Stimulated activated CD8-positive, alpha-beta memory T cell treated with anti-CD3 and anti-CD28 coated beads, Interleukin-7, amount 100 ng/mL, for 24 hours (primary cell): ENCODE measurements around the gene CDCA5.

Experiments
- DNase-seq: peaks from one replicate; pipeline ENCODE4 v3.0.0-alpha.2; 2020; ENCODE audit warnings: low read depth

Gene CDCA5

GRCh38 chr11:65071907-65072630 is 11.8 kb downstream of the CDCA5 start:
- DNase-seq, result no peak

DNA sequence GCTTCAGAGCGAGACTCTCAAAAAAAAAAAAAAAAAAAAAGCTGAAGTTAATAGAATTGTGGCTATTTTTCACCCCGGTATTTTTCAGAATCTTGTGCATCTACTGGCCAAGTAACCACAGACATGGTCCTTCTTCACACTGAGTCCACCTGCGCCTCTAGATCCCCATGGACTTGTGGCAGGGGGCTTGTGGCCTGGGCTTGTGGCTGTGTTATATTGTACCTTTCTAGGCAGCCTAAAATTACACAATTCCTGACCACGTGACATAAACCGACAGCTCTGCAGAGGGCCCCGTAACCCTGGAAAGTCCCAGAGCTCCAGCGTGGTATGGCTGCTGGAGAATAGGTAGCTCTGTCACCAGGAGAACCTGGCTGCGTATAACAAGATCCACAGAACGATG is 14.6 kb downstream of the CDCA5 start:
- no peak for DNase-seq

GRCh38 chr11:65067446-65067845 is 16.4 kb downstream of the CDCA5 start:
- DNase-seq, result no peak

GRCh38 chr11:65066805-65067291 is 17.0 kb downstream of the CDCA5 start:
- no peak for DNase-seq

DNA sequence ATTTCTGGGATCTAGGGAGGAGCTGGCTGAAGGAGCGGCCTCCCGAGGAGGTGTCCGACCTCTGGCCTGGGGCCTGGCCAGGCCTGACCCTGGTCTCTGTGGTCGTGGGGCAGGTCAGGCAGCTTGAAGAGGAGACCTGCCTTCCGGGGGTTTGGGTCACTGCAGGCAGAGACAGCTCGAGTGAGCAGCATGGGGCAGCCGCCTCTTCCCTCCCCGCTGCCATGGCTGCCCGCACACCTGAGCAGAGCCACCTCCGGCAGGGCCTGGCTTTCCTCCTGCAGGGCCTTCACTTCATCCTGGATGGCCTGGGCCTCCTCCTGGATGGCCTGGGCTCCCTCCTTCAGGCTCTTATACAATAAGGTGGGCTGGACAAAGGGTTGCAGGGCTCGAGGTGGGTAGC is 17.5 kb downstream of the CDCA5 start:
- DNase-seq, result no peak

GRCh38 chr11:65065851-65066250 is 18.0 kb downstream of the CDCA5 start:
- DNase-seq, result no peak

DNA sequence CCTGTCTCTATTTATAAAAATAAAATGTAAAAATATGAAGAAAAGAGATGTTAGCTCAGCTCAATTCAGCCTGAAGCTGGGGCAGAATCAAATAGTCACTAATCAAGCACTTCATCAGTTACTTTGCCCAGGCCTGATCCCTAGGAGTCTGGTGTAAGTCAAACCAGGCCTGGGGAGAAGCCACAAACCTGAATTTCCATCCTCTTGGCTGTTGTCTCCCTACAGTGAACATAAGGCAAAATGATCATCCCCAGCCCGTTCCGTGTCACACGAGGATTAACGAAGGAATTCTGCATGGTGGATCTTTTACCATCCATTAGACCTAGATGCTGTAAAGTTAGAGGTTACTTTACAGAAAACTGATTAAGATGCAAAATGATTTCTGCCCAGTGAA is 19.0 kb downstream of the CDCA5 start:
- no peak for DNase-seq

DNA sequence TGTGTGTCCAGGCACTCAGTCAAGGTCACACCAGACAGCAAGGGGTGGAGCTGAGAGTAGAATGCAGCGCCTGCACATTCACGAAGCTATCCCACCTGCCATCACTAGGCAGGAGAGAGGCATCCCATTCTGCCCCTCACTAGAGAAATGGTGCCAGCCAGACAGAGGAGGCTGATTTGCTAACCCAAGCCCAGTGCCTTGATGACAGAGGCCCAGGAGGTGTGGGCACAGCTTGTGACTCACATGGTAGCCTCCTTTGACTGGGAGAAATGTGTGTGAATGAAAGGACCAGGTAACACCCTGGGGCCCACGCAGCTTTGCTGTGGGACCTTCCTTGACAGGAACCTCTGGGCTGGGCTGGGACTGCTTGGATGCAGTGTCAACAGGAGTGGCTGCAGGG is 20.3 kb downstream of the CDCA5 start:
- no peak for DNase-seq

DNA sequence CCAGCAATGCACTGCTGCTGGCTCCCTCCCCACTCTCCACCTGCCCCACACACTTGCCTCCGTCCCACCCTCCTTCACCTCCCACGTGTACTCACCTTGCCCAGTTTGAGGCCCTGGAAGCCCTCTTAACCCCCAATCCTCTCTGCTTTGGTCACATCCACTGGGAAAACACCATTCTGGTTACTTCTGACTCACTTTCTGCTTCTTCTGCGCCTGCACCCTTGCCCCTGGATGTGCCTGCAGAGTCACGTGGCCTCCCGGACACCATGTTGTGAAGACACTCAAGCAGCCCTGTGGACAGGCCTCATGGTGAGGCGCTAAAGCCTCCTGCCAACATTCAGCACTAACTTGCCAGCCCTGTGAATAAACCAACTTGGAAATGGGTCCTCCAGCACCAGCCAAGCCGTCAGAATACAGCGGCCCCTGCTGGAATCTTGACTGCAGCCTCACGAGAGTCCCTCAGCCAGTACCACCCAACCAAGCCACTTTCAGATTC is 22.9 kb downstream of the CDCA5 start:
- DNase-seq, result no peak

DNA sequence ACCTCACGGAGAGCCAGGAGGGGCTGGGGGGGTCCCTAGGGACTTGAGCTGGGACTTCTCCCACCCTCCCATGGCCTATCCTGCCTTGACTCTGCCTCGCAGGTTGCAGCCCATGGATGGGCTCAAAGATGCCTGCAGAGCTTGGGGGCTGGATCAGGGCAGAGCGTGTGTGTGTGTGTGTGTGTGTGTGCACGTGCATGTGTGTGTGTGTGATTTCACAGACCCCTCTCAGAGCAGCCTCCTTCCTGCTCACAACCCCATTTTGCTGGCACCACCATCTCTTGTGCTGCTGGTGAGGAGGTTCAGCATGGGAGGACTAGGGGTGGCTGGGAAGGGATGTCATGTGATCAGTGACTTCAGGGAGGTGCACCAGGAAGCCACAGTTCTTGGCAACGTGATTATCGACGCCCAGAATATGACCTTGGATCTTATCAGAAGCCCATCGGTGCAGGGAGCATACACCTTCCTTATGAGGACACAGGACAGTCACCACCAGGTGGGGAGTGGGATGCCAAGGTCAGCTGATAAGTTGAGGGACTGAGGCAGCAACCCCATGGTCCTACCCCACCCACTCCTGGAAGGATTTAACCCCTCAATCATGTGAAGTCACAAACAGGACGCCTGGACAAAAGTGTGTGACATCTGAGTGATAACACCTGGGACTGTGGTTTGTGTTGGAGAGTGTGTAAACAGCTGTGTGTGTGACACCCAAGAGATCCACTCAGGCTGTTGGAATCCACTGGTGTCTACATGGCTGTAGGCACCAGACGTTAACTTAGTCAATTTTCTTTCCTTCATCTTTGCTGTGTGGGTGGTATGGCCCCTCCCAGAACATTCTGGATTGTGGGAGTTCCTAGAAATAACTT is 23.6 kb downstream of the CDCA5 start:
- DNase-seq, result no peak

GRCh38 chr11:65059523-65059922 is 24.3 kb downstream of the CDCA5 start:
- no peak for DNase-seq

DNA sequence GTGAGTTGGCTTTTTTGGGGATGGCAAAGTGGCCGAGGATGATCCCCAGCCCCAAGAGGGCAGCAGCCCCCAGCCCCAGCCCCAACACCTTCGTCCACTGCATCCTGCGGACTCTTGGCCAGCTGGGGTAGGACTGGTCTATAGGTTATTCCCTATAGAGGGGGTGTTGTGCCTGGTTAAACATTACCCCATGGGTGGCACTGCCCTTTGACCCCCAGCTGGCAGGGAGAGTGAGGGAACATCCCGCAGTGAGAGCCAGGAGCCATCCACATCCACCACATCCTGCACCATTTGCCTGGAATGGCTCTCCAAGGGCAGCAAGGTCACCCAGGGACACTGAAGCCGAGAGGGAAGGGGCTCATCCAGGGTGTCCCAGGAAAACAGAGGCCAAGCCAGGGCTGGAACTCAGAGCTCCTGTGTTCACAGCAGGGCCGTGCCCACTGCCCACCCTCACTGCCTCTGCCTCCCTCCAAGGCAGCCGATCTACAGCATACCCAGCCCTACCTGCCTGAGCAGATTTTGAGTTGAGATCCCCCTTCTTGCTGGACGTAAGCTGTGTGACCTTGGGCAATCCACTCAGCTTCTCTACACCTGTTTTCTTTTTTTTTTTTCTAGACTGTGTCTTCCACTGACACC is 25.3 kb downstream of the CDCA5 start, which contains the start of gene NAALADL1:
TSS of gene NAALADL1 (minus strand) at position 135 of the 636 bp plus-strand sequence. CDS start at position 103, 32 bp downstream.
- no peak for DNase-seq

DNA sequence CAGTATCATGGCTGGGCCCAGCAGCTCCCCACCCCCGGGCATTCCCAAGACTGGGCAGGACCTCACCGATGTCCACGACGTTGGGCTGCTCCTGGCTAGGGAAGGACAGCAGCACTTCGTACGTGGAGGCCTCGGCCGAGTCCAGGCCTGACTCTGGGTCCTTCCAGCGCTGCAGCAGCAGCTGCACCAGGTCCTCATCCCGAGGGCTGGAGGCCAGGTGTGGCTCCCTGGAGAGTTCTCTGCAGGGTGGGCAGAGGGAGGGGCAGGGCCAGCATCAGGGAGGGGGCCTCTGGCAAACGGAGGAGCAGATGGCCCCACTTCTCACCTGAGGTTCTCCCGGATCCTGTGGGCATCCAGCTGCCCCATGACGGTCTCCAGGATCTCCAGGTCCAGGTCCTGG is 25.8 kb downstream of the CDCA5 start:
- no peak for DNase-seq

- no peak for DNase-seq
Observed at GRCh38 chr11:65057526-65057925, 26.3 kb downstream of the CDCA5 start.

DNA sequence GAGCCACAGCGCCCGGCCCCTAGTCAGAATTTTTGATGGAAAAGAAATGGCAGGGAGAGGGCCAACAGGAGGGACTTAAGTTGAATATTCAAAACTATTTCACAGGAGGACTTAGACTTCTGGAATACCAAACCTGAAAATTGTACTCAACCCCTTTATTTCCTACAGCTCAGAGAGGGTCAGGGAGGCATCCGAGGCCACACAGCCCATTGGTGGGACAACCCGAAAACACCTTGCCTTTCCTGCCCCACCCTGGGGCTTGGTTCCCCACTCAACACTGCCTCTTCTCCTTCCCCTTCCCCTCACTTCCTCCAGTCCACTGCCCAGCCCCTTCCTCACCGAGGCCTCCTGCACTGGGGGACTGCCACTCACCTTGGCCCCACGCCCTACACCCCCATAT is 26.8 kb downstream of the CDCA5 start:
- no peak for DNase-seq

GRCh38 chr11:65055538-65055937 is 28.3 kb downstream of the CDCA5 start:
- DNase-seq, result no peak

DNA sequence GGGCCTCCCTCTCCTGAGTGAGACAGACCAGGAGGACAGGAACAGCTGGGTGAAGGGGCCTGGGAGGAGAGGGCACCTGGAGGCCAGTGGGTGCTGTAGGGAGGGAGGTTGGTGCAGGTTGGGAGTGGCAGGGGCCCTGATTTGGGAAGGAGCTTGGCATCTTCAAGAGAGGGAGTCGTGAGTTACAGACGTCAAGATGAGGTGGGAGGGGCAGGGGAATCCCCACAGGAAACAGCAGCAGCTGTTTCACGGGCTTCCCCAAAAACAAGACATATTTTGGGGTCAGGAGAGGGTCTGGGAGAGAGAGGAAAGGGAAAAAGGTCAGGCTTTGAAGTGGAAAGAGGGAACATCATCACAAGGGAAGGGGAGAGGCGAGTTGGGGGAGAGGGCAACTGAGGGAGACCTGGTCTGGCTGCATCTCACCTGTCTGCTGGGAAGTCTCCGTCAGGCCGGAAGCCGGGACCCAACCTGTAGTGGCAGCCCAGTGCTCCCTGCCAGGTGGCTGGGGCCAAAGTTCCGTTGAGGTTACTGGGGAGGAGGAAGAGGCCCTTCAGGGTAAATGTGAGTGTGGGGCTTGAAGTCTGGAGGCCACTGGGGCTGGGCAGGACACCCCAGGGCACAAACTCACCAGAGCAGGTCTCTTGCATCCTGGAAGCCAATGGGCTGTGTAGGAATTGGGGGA is 29.9 kb downstream of the CDCA5 start:
- no peak for DNase-seq

- no peak for DNase-seq
Observed at GRCh38 chr11:65051398-65051858, 32.4 kb downstream of the CDCA5 start.

- no peak for DNase-seq
Observed at GRCh38 chr11:65047581-65048422, 36.0 kb downstream of the CDCA5 start.

- no peak for DNase-seq
Observed at GRCh38 chr11:65045728-65046127, 38.1 kb downstream of the CDCA5 start.

- DNase-seq, result no peak
Observed at GRCh38 chr11:65045061-65045460, 38.8 kb downstream of the CDCA5 start.
